Adrenal gland (tissue), 5 donors: ENCODE data around the gene INTS3.

ENCODE experiments used
- POLR2A ChIP-seq, 2 donors: fragments of 450-650 bp; IDR thresholded peaks; one replicate each; pipeline ENCODE4 v1.6.1; 2017; ENCODE audit warnings: antibody characterized with exemption in 2 of 2, mild to moderate bottlenecking in 2 of 2, moderate library complexity in 1 of 2
- TF ChIP-seq, protein P1 (sequence below), 6 experiments: fragments of 450-650 bp in 4 of 6; fragments of 200-600 bp in 2 of 6; sonication (generic) in 1 of 6; IDR thresholded peaks; 1 replicate in 5 of 6; 2 replicates in 1 of 6; pipeline versions ENCODE4 v1.5.1 to v1.8.0; 2016 to 2021; ENCODE audit warnings: antibody characterized with exemption in 6 of 6, mild to moderate bottlenecking in 2 of 6, moderate library complexity in 1 of 6
- donor health status: DM: no; HTN: no; CAD: no.

DNA sequence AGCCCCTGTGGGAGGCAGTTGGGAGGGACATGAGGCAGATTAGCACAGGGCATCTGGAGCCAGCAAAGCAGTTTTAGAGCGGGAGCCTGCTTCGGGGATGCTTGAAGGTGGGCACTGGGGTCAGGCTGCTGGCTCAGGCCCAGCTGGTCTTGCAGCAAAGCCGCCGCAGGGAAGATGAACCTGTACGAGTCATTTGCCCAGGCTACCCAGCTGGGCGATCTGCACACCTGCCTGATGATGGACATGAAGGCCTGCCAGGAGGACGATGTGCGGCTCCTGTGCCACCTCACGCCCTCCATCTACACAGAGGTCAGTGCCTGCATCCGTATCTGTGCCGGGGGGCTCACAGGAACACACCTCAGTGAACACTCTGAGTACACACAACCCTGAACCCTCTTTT, 39.7 kb downstream of the INTS3 start:
- TF ChIP-seq, protein P1, sequence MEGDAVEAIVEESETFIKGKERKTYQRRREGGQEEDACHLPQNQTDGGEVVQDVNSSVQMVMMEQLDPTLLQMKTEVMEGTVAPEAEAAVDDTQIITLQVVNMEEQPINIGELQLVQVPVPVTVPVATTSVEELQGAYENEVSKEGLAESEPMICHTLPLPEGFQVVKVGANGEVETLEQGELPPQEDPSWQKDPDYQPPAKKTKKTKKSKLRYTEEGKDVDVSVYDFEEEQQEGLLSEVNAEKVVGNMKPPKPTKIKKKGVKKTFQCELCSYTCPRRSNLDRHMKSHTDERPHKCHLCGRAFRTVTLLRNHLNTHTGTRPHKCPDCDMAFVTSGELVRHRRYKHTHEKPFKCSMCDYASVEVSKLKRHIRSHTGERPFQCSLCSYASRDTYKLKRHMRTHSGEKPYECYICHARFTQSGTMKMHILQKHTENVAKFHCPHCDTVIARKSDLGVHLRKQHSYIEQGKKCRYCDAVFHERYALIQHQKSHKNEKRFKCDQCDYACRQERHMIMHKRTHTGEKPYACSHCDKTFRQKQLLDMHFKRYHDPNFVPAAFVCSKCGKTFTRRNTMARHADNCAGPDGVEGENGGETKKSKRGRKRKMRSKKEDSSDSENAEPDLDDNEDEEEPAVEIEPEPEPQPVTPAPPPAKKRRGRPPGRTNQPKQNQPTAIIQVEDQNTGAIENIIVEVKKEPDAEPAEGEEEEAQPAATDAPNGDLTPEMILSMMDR (IDR thresholded peaks at IDR 0.05) = no peak
- no peak for TF ChIP-seq POLR2A (IDR thresholded peaks at IDR 0.05)
